SU-DHL-6 (cell line): ENCODE data around the gene JPH4.

Experiments
- H2AFZ ChIP-seq: fragments of 200-600 bp; sonication (generic); 2 replicates; pipeline ENCODE4 v1.6.1; 2014; ENCODE audit warnings: low read depth, mild to moderate bottlenecking, moderate library complexity, mixed read lengths, antibody characterized with exemption, low read length; ENCODE audit not compliant: severe bottlenecking
- H3F3A ChIP-seq: fragments of 200-600 bp; shearing (Covaris generic); 2 replicates; pipeline ENCODE4 v1.6.0; 2016; ENCODE audit warnings: antibody characterized with exemption, mild to moderate bottlenecking; ENCODE audit not compliant: insufficient read depth
- H3K27ac ChIP-seq: fragments of 200-600 bp; sonication (generic); 2 replicates; pipeline ENCODE4 v1.5.1; 2016; ENCODE audit warnings: low read depth, mild to moderate bottlenecking, low read length, moderate library complexity, mixed read lengths
- H3K27me3 ChIP-seq: fragments of 200-600 bp; sonication (generic), shearing (Covaris generic); 2 replicates; pipeline ENCODE4 v1.6.0; 2014; ENCODE audit warnings: mild to moderate bottlenecking, low read length
- H3K36me3 ChIP-seq: fragments of 200-600 bp; sonication (generic); 2 replicates; pipeline ENCODE4 v1.6.1; 2014; ENCODE audit warnings: mild to moderate bottlenecking, low read length, mixed read lengths
- H3K4me2 ChIP-seq: fragments of 300-600, 200-600 bp; shearing (Covaris generic), sonication (generic); 2 replicates; pipeline ENCODE4 v1.6.0; 2014; ENCODE audit warnings: low read length, low read depth, mild to moderate bottlenecking; ENCODE audit not compliant: poor library complexity, severe bottlenecking
- H3K4me3 ChIP-seq: fragments of 200-600 bp; sonication (generic); 2 replicates; pipeline ENCODE4 v1.5.1; 2014; ENCODE audit warnings: antibody characterized with exemption, low read length, mild to moderate bottlenecking, mixed read lengths; ENCODE audit not compliant: insufficient read depth, poor library complexity, severe bottlenecking
- H3K79me2 ChIP-seq: fragments of 200-600 bp; sonication (generic); 2 replicates; pipeline ENCODE4 v1.6.1; 2014; ENCODE audit warnings: mild to moderate bottlenecking, low read length, moderate library complexity; ENCODE audit not compliant: insufficient read depth
- H3K9ac ChIP-seq: fragments of 200-600 bp; sonication (generic); 2 replicates; pipeline ENCODE4 v1.7.0; 2014; ENCODE audit warnings: mild to moderate bottlenecking, low read length
- H3K9me2 ChIP-seq: fragments of 200-600 bp; sonication (generic); replicated peaks from 2 replicates; pipeline ENCODE4 v1.6.1; 2014; ENCODE audit warnings: low read length; ENCODE audit not compliant: insufficient read depth
- H3K9me3 ChIP-seq: fragments of 200-600 bp; sonication (generic); 2 replicates; pipeline ENCODE4 v1.6.1; 2014; ENCODE audit warnings: low read length, mixed read lengths; ENCODE audit not compliant: insufficient read depth
- H4K20me1 ChIP-seq: fragments of 200-600 bp; sonication (generic); 2 replicates; pipeline ENCODE4 v1.6.1; 2014; ENCODE audit warnings: low read depth, mild to moderate bottlenecking, antibody characterized with exemption, low read length, moderate library complexity, mixed read lengths
- EZH2phosphoT487 ChIP-seq: fragments of 200-600 bp; sonication (generic), shearing (Covaris generic); conservative IDR thresholded peaks from 2 replicates; pipeline ENCODE4 v1.6.1; 2018; ENCODE audit warnings: mild to moderate bottlenecking, antibody characterized with exemption, low read length, moderate library complexity, mixed read lengths
- TF ChIP-seq, protein P1 (sequence below): fragments of 200-600 bp; sonication (generic); IDR thresholded peaks from one replicate; pipeline ENCODE4 v1.5.1; 2017; ENCODE audit warnings: antibody characterized with exemption, mild to moderate bottlenecking, low read length, moderate library complexity; ENCODE audit not compliant: insufficient read depth, poor library complexity, severe bottlenecking

Gene JPH4

DNA sequence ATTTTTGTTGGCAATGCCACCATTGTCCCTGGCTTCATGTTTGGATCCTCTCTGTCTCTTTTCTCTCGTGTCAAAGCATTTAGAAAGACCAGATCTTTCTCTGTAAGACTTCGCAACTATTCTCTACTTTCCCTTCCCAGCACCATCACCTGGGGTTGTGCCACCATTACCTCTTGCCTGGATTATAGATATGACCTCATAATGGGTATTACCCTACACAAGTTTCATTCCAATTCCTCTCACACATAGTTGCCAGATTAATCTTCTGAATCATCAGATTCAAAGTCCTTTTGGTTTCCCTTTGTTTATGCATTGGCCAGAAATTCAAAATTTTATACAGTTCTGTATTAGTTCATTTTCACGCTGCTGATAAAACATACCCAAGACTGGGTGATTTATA, 30.4 kb upstream of the JPH4 start:
- Histone ChIP-seq H3K9ac (no peak overlapping the region), H3K4me3 (no peak overlapping the region), H3F3A (no peaks in the 10 kb centered on the region), H4K20me1 (no peaks in the 10 kb centered on the region), H2AFZ (no peak overlapping the region), H3K79me2 (no peaks in the 10 kb centered on the region), H3K9me2 (no peaks in the 10 kb centered on the region), H3K9me3 (no peaks in the 10 kb centered on the region), H3K27me3 (no peaks in the 10 kb centered on the region), H3K4me2 (no peak overlapping the region), H3K36me3 (no peaks in the 10 kb centered on the region), H3K27ac (no peak overlapping the region)
- TF ChIP-seq, protein P1, sequence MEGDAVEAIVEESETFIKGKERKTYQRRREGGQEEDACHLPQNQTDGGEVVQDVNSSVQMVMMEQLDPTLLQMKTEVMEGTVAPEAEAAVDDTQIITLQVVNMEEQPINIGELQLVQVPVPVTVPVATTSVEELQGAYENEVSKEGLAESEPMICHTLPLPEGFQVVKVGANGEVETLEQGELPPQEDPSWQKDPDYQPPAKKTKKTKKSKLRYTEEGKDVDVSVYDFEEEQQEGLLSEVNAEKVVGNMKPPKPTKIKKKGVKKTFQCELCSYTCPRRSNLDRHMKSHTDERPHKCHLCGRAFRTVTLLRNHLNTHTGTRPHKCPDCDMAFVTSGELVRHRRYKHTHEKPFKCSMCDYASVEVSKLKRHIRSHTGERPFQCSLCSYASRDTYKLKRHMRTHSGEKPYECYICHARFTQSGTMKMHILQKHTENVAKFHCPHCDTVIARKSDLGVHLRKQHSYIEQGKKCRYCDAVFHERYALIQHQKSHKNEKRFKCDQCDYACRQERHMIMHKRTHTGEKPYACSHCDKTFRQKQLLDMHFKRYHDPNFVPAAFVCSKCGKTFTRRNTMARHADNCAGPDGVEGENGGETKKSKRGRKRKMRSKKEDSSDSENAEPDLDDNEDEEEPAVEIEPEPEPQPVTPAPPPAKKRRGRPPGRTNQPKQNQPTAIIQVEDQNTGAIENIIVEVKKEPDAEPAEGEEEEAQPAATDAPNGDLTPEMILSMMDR = no peak
- no peak for TF ChIP-seq EZH2phosphoT487

- H3K27me3 ChIP-seq = no peaks in the 10 kb centered on the region
- H3K36me3 ChIP-seq = no peaks in the 10 kb centered on the region
- no peak overlapping the region for H3K9ac ChIP-seq
- no peak overlapping the region for H2AFZ ChIP-seq
- H3K9me3 ChIP-seq = no peaks in the 10 kb centered on the region
- H3K4me2 ChIP-seq = no peak overlapping the region
- H4K20me1 ChIP-seq = no peaks in the 10 kb centered on the region
- no peaks in the 10 kb centered on the region for H3K9me2 ChIP-seq
- no peak overlapping the region for H3K27ac ChIP-seq
- no peak overlapping the region for H3K4me3 ChIP-seq
- no peak for TF ChIP-seq EZH2phosphoT487
- TF ChIP-seq, protein P1 = no peak
- no peaks in the 10 kb centered on the region for H3F3A ChIP-seq
- H3K79me2 ChIP-seq = no peaks in the 10 kb centered on the region
Observed at GRCh38 chr14:23608454-23608853, 29.9 kb upstream of the JPH4 start.

DNA sequence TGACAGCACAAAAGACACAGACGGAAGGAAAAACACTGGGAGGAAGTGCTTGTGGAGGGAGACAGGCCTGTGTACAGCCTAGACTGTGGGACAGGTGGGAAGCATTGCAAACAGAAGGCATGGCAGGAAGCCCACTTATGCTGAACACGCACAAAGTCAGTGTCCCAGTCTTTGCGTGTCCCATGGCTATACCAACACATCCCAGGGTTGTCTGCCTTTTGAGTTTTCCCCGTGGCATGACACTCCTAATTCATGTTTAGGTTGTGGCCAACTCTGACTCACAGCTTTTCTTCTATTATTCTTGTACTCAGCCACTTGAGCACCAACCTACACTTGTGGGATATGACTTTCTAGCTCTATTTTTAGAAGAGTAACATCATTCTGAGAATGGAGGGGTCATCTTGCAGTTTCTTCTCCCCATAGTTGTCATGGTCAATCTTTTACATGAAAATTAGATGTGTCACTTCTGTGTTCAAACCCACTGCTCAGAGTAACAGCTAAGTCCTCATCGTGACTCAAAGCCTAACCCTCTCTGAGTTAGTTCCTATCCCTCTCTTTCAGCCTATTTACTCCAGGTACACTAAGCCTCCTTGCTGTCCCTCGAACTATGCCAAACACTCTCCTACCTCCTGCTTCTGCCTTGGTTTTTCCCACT, 27.5 kb upstream of the JPH4 start:
- no peak for TF ChIP-seq EZH2phosphoT487
- TF ChIP-seq, protein P1 = no peak
- H3K27me3 ChIP-seq = no peaks in the 10 kb centered on the region
- no peak overlapping the region for H3K4me2 ChIP-seq
- no peak overlapping the region for H3K9ac ChIP-seq
- H3K36me3 ChIP-seq = no peaks in the 10 kb centered on the region
- H3K4me3 ChIP-seq = no peak overlapping the region
- H3K9me2 ChIP-seq = no peaks in the 10 kb centered on the region
- no peak overlapping the region for H2AFZ ChIP-seq
- H3K9me3 ChIP-seq = no peaks in the 10 kb centered on the region
- H4K20me1 ChIP-seq = no peaks in the 10 kb centered on the region
- no peaks in the 10 kb centered on the region for H3F3A ChIP-seq
- no peak overlapping the region for H3K27ac ChIP-seq
- H3K79me2 ChIP-seq = no peaks in the 10 kb centered on the region
